CD14-positive monocyte (primary cell): ENCODE results near the gene FAM107B. TPM values are rescaled to one million over a fixed set of nuclear protein-coding genes. Genes with fewer than 3 reads are reported as not detected.

ENCODE experiments used
- DNase-seq, 3 donors: peaks; one replicate each; pipeline ENCODE4 v3.0.0-alpha.2; 2011 to 2022
- H2AFZ ChIP-seq: 2 replicates; pipeline ENCODE4 v1.6.0; 2012; ENCODE audit warnings: mild to moderate bottlenecking, low read depth, low read length, inconsistent platforms; ENCODE audit not compliant: insufficient read depth, poor library complexity, severe bottlenecking
- H3K27ac ChIP-seq, 2 donors: 1 replicate in 1 of 2; 2 replicates in 1 of 2; pipeline ENCODE4 v1.5.1; 2012 to 2013; ENCODE audit warnings: low read length in 2 of 2, control low read depth in 1 of 2, inconsistent platforms in 1 of 2, low read depth in 1 of 2, mild to moderate bottlenecking in 1 of 2
- H3K27me3 ChIP-seq, 2 donors: one replicate each; pipeline versions ENCODE4 v1.6.0 to v1.6.1; 2011 to 2013; ENCODE audit warnings: low read length in 2 of 2; ENCODE audit not compliant: control insufficient read depth in 2 of 2, insufficient read depth in 2 of 2
- H3K36me3 ChIP-seq, 2 donors: replicated peaks in 1 of 2; 1 replicate in 1 of 2; 2 replicates in 1 of 2; pipeline versions ENCODE4 v1.5.1 to v1.6.1; 2012 to 2013; ENCODE audit warnings: low read length in 2 of 2, control low read depth in 1 of 2, inconsistent platforms in 1 of 2, mild to moderate bottlenecking in 1 of 2; ENCODE audit not compliant: insufficient read depth in 2 of 2, control insufficient read depth in 1 of 2
- H3K4me1 ChIP-seq, 2 donors: 1 replicate in 1 of 2; 2 replicates in 1 of 2; pipeline versions ENCODE4 v1.5.1 to v1.6.1; 2012 to 2013; ENCODE audit warnings: low read length in 2 of 2, control low read depth in 1 of 2, inconsistent platforms in 1 of 2, mild to moderate bottlenecking in 1 of 2, moderate library complexity in 1 of 2; ENCODE audit not compliant: insufficient read depth in 2 of 2, control insufficient read depth in 1 of 2
- H3K4me2 ChIP-seq: replicated peaks from 2 replicates; pipeline ENCODE3; 2012; ENCODE audit warnings: low read length, moderate library complexity, mild to moderate bottlenecking; ENCODE audit not compliant: poor library complexity, severe bottlenecking; ENCODE audit errors: extremely low read depth
- H3K4me3 ChIP-seq, 3 experiments: fragments of 200-600 bp in 1 of 3; sonication (generic) in 1 of 3; replicated peaks in 1 of 3; 1 replicate in 2 of 3; 2 replicates in 1 of 3; pipeline ENCODE4 v1.5.1; 2011 to 2013; ENCODE audit warnings: low read length in 3 of 3, mild to moderate bottlenecking in 3 of 3, control low read depth in 2 of 3, low read depth in 2 of 3, inconsistent platforms in 1 of 3, moderate library complexity in 1 of 3
- H3K79me2 ChIP-seq: 2 replicates; pipeline ENCODE4 v1.6.0; 2012; ENCODE audit warnings: mild to moderate bottlenecking, control low read depth, inconsistent platforms, low read length, moderate library complexity; ENCODE audit not compliant: insufficient read depth
- H3K9ac ChIP-seq: 2 replicates; pipeline ENCODE4 v1.6.0; 2017; ENCODE audit warnings: low read length, mild to moderate bottlenecking; ENCODE audit not compliant: insufficient read depth, poor library complexity, severe bottlenecking
- H3K9me3 ChIP-seq, 2 donors: replicated peaks in 1 of 2; 1 replicate in 1 of 2; 2 replicates in 1 of 2; pipeline versions ENCODE4 v1.5.1 to v1.6.1; 2012 to 2013; ENCODE audit warnings: low read length in 2 of 2, control low read depth in 1 of 2; ENCODE audit not compliant: control insufficient read depth in 1 of 2, insufficient read depth in 1 of 2
- H4K20me1 ChIP-seq: 2 replicates; pipeline ENCODE4 v1.6.0; 2012; ENCODE audit warnings: mild to moderate bottlenecking, low read length, control low read depth, moderate library complexity; ENCODE audit not compliant: insufficient read depth
- H3K27ac Mint-ChIP-seq, 7 donors: one replicate each; pipeline ENCODE4 v1.8.0; 2020; ENCODE audit warnings: mild to moderate bottlenecking in 7 of 7, mixed read lengths in 7 of 7, moderate library complexity in 6 of 7, inconsistent platforms in 2 of 7
- H3K27me3 Mint-ChIP-seq, 3 donors: one replicate each; pipeline ENCODE4 v1.8.0; 2021 to 2022; ENCODE audit warnings: low read depth in 3 of 3, mild to moderate bottlenecking in 3 of 3, mixed read lengths in 3 of 3, moderate library complexity in 3 of 3, inconsistent platforms in 1 of 3
- H3K36me3 Mint-ChIP-seq, 2 donors: one replicate each; pipeline ENCODE4 v1.8.0; 2020; ENCODE audit warnings: mixed read lengths in 2 of 2, inconsistent platforms in 1 of 2, mild to moderate bottlenecking in 1 of 2
- H3K4me1 Mint-ChIP-seq: one replicate; pipeline ENCODE4 v1.8.0; 2020; ENCODE audit warnings: mild to moderate bottlenecking, mixed read lengths
- H3K4me3 Mint-ChIP-seq, 2 donors: one replicate each; pipeline ENCODE4 v1.8.0; 2020; ENCODE audit warnings: mild to moderate bottlenecking in 2 of 2, mixed read lengths in 2 of 2, moderate library complexity in 1 of 2
- H3K9me3 Mint-ChIP-seq, 7 donors: one replicate each; pipeline ENCODE4 v1.8.0; 2020 to 2022; ENCODE audit warnings: mixed read lengths in 7 of 7, mild to moderate bottlenecking in 6 of 7, moderate library complexity in 6 of 7, inconsistent platforms in 2 of 7
- CTCF ChIP-seq: fragments of 200-600 bp; IDR thresholded peaks from one replicate; pipeline ENCODE4 v1.8.0; 2022; ENCODE audit warnings: antibody characterized with exemption, mild to moderate bottlenecking
- WGBS: methylation state at CpG from one replicate; pipeline ENCODE4 v1.1.5; 2013; ENCODE audit warnings: missing lambda C conversion rate; ENCODE audit not compliant: insufficient coverage; 5-methylcytosine and 5-hydroxymethylcytosine counted together
- intact Hi-C, 2 donors: fragments of 100-400 bp; cut with micrococcal nuclease; formaldehyde crosslinking; loops; one replicate each; pipeline versions ENCODE4 v1.15.0 to v1.15.1; 2023
- polyA plus RNA-seq, 3 donors: library from polyadenylated mRNA; depleted of rRNA in 1 of 3; unstranded in 2 of 3; stranded (reverse) in 1 of 3; fragments of 300-500 nt in 2 of 3; fragments of >200 nt in 1 of 3; fragmentation: Illumina TruSeq in 2 of 3; gene quantifications; 1 replicate in 2 of 3; 2 replicates in 1 of 3; pipeline ENCODE4 v1.2.3, GENCODE V29; 2012 to 2021

Gene FAM107B
- polyA plus RNA-seq, 3 donors, result 27.2 to 68.5 (median 28.4) TPM

GRCh38 chr10:14562218-14563075, 212.2 kb downstream of the FAM107B start:
- Mint-ChIP-seq H3K36me3 (peaks cover 34 to 36% of the 10 kb centered on the region in 2 donors), H3K9me3 (peaks cover 0 to 3% (median 0%) of the 10 kb centered on the region in 7 donors), H3K27ac (peak overlapping the region; percentile 67 to 100 (median 100)), H3K27me3 (peaks cover 0 to 3% (median 0%) of the 10 kb centered on the region in 3 donors), H3K4me1 (peaks cover 86% of the 10 kb centered on the region), H3K4me3 (no peak overlapping the region)
- intact Hi-C loops, result loop anchor here (5.0 kb wide), 1 partner anchor 40 kb away; no protein-coding TSS in a partner anchor
- Histone ChIP-seq H3K79me2 (peaks cover 99% of the 10 kb centered on the region), H3K9me3 (no peaks in the 10 kb centered on the region), H3K4me2 (no peak overlapping the region), H3K4me1 (peaks cover 76 to 90% of the 10 kb centered on the region in 2 donors), H3K36me3 (peaks cover 6 to 17% of the 10 kb centered on the region in 2 donors), H3K9ac (no peak overlapping the region), H3K27me3 (no peaks in the 10 kb centered on the region), H4K20me1 (peaks cover 19% of the 10 kb centered on the region), H3K4me3 (no peak overlapping the region), H3K27ac (peak overlapping the region in 1 of 2 donors; percentile 100), H2AFZ (no peak overlapping the region)
- DNase-seq, result peak in 2 of 3 donors; percentile 46 to 47
- no peak for TF ChIP-seq CTCF
- 0% methylated on average over 2 of the region's 4 CpGs for WGBS

- Histone ChIP-seq H3K9ac (peak overlapping the region; percentile 35), H2AFZ (no peak overlapping the region), H4K20me1 (peaks cover 18% of the 10 kb centered on the region), H3K79me2 (peaks cover 99% of the 10 kb centered on the region), H3K36me3 (peaks cover 1 to 6% of the 10 kb centered on the region in 2 donors), H3K27me3 (no peaks in the 10 kb centered on the region), H3K4me2 (no peak overlapping the region), H3K27ac (peak overlapping the region; percentile 98 to 100), H3K9me3 (no peaks in the 10 kb centered on the region), H3K4me1 (peaks cover 88 to 99% of the 10 kb centered on the region in 2 donors), H3K4me3 (no peak overlapping the region)
- intact Hi-C loops, result loop anchor here (5.0 kb wide), 1 partner anchor 41 kb away; no protein-coding TSS in a partner anchor
- peaks cover 0 to 3% (median 0%) of the 10 kb centered on the region in 3 donors for H3K27me3 Mint-ChIP-seq
- 88% methylated on average over 9 of the region's 15 CpGs for WGBS
- H3K4me1 Mint-ChIP-seq, result peaks cover 91% of the 10 kb centered on the region
- TF ChIP-seq CTCF, result no peak
- H3K9me3 Mint-ChIP-seq, result peaks cover 0 to 3% (median 0%) of the 10 kb centered on the region in 7 donors
- H3K4me3 Mint-ChIP-seq, result peak overlapping the region in 1 of 2 donors; percentile 34
- H3K27ac Mint-ChIP-seq, result peak overlapping the region; percentile 99 to 100 (median 100)
- DNase-seq, result peak in 1 of 3 donors; percentile 50
- peaks cover 24 to 28% of the 10 kb centered on the region in 2 donors for H3K36me3 Mint-ChIP-seq
Observed at GRCh38 chr10:14560791-14561765, 213.6 kb downstream of the FAM107B start.
